ENCODE results near the gene CELSR1. TPM values are rescaled to one million over a fixed set of nuclear protein-coding genes. Genes with fewer than 3 reads are reported as not detected.
"Not testable (repeated sequence)": the region's sequence is repeated elsewhere in the genome, so short reads cannot be mapped to it uniquely, and the experiment has no call there.

CELSR1 gene
- total RNA-seq, 1 donor from 2014 or later, result 14.2 TPM

DNA sequence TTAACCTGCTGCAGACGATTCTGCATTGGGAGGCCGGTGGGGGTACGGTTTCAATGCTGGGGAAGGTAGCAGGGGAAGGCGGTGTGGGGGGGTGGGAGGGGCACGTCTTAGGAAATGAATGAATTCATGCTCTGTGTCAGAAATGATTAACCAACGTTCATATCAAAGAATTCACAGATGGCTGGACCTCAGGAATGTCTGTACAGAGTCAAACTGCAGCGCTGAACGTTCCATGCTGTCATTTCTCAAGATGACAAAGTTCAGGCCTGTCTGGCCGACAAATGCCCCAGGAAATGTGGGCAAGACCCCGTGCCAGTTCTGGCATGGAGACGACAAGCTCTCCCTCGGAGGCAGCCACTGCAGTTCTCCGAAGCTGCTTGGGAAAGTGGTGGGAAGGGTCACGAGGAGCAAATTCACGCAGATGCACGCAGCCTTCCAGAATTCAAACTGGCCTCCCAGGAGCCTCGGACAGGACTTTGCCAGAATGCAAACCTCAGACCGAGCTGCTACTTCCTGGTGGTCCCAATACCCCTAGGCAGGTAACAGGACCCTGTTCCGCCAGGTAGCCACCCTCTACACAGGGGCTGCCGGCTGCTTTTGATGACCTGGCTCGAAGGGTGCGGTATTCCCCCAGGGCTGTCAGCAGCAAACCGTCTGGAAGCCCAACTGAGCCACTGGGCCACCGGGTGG is 120.4 kb downstream of the CELSR1 start:
- no peak for DNase-seq

DNA sequence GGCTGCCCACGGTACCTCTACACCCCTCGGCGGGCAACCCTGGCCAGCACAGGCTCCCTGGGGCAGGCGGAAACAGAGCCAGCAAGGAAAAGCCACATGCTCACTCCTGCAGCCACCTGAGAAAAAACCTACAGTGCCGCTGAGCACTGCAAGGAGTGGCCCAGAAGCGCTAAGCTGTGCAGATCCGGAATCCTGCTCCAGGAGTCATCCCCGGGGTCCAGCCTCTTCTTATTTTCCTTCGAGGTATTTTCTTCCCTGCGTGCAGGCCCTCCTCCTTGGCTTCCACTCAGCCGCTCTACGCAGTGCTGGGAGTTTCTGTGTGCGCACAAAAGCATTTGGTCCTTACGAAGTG is 120.9 kb downstream of the CELSR1 start:
- no peak for DNase-seq

DNA sequence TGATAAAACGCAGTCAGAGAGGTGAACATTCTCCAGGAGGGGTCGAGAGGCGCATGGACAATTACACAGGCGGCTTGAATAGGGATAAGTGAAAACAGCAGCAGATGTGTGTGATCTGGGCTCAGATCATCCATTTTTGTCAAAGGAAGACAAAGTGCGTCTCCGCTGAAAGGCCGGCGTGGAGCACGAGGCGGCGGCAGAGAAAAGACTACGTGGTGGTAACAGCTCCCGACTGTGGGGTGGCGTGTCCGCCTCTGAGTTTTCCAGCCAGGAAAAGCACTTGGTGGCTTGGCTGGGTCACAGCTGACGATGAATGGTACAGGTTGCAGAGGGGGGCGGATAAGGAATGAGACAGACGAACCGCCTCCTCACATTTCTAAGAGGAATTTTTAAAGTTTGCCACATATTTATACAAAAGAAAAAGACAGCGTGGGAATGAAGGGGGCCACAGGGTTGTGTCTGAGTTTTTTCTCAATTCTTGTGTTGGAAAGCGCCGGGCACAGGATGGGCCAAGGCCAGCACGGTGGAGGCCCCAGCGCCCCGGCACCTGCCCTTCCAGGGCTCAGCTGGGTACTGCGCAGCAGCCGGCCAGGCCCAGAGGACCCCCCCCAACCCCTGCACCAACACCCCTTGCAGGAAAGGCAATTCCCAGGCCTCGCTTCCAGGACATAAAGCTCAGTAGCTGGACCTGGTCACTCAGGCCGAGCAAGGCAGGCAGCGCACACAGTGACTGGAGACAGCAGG is 121.5 kb downstream of the CELSR1 start:
- no peak for DNase-seq

DNA sequence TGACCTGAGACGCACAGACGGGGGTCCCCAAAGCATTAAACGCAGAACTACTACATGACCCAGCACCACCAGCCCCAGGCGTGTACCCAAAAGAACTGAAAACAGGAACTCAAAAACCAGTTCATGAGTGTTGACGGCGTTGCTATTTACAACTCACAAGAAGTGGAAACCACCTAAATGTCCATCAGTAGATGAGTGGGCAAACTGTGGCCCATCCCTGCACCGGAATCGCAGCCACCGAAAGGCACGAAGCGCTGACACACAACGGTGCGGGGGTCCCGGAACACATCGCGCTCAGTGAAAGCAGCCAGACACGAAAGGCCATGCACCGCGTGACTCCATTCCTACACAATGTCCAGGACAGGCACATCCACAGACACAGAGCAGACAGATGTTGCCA is 122.7 kb downstream of the CELSR1 start:
- DNase-seq, result no peak

DNA sequence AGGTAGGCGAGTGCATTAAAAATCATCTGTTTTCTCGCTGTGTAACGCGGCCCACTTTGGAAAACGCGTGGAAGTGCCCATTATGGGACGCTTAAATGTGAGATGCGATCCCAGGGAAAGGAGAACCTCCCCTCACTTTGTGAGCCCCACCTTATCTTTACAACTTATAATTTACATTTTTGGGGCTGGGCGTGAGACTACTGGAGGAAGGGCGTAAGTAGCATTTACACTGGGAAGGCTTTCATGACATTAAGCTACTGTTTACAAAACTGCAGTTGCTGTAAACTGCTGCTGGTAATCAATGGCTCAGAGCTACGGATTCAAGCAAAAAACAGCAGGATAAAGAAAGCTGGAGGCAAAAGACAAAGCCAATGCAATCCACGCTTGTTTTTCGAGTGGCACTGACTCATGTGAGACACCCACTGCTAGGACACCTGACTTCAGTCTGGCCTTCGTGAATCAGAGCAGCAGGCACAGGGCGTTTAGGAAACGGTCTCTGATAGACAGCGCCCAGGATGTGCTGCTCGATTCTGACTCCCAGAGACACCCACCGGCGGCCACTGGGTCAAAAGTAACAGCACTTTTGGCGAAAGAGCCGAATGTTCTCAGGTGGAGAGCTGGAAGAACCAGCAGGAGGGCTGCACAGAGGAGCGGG is 123.6 kb downstream of the CELSR1 start:
- DNase-seq, result no peak

DNA sequence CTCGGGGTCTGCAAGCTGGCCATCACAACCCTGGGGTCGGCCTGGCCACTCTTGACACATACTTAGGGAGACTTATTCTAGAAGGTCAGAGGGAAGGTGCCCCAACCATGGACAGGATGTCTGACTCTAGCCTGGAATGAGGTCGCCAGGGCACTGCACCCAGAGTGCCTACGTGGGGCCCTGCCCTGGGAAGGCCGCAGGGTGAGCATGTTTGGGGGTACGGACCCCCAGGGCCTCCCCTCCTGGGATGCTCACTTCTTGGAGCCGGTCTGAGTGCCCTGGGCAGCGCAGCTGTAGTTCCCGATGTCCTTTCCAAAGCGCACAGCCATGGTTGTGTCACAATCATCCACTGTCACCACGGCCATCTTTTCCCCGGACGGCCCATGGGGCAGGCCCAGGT is 126.1 kb downstream of the CELSR1 start:
- no peak for DNase-seq

DNA sequence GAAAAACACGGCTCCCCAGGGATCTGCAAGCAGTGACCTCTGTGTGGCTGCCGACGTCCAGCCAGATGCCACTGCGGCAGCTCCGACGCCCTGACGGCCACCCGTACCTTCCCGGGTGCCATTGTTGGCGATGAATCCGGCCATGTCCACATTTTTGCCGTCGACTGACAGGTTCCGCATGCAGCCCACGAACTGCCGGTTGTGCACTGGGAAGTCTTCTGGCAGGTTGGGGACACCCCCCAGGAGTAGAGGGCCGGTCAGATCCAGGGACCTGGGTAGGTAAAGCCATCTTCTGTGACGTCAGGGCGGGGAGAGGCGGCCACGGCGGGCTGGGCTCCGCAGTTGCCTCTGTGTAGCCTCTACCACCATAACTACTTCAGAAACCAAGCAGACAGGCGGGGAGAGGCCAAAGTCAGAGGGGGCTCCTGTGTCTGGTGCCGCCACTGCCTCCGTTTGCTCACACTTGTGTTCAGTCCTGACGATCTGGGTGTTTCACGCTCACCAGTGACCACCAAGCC is 127.1 kb downstream of the CELSR1 start:
- no peak for DNase-seq

DNA sequence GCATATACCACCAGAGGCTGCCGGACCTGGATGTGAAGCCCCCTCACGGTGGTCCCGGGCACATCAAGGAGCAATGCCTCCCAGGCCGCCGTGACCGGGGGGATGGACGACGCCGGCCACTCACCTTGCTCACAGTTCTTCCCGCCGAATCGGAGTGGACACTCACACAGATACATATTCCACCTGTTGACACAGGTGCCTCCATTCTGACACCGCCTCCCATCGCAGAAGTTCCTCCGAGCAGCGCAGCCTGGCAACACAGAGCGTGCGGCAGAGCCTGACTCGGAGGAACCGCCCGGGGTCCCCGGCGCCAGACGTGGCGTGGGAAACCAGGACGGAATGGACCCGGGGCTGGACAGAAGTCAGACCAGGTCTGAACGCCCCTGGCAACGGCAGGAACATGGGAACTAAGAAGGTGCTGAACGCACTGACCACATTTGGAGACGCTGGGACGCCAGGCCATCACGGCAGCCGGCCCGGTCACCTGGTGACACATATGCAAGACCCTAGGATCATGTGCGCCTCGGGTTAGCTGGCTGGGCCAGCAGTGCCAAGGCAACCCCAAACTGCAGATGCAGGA is 127.7 kb downstream of the CELSR1 start:
- DNase-seq, result no peak

DNA sequence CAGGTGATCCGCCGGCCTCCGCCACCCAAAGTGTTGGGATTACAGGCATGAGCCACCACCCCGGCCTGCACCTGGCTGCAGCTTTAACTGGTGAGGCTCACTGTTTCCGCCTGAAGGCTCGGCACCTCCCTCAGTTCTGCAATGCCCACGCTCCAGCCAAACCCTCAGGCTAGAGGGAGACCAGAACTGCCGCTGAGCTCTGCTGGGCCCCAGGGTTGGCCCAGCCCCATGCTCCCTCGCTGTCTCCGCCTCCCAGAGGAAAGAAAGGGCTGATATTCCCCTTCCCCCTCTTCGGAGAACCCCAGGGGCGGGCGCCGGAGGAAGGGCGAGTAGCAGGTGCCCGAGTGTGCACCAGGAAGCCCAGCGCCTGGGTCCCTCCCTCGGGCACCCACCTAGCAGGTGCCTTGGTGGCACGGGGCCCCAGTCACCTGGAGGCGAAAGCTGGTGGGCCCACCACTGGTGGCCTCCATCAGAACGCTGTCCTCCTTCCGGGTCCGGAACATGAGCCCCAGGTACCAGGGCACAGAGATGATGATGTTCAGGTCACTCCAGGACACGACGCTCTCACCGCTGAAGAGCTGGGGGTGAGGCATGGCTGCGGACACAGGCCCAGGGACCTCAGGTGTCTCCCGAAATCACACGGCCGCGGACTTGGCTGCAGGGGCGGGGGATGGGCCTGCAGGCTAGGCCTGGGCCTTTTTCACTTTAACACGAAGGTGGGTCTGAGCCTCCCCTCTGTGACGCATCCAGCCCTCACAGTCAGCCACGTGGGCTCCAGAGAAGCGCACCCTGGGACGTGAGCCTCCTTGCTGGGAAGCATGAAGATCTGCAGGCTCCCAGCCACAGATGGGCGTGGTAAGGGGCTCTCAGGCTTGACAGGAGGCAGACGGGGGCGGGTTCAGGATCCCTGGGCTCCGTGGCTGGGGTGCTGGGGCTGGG is 128.6 kb downstream of the CELSR1 start:
- no peak for DNase-seq

DNA sequence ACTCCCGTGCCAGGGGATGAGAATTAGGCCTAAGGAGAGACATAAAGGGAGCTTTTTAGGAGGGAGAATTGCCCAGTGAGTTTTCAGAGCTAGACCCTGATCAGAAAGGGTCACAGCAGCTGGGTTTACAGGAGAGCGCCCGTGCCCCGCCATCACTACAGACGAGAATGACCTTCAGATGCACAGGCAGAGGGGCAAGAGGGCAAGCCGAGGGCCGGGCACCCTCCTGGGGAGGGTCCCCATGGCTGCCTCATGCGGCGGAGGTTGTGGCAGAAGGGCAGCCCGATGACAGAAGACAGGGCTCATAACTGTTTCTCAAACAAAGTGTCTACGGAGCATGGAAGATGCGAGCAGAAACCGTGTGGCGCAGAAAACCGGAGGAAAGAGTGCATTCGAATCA is 129.7 kb downstream of the CELSR1 start:
- DNase-seq, result no peak

DNA sequence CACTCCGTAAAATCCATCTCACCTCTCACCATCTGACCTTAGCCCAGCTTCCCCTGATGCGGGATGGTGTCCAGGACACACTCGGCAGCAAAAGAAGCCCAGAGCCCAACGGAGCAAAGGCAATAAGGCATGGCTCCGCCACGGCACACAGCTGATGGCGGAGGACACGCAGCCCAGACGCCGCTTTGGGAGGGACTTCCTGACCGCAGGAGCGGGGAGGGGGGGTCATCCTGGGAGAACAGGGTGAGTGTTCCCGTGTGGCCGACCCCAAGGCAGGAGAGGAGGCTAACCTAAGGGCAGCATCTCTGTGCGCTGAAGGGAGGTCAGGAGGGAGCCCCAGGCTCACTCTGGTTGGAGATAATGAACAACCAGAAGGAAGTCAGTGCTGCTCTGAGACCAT is 130.6 kb downstream of the CELSR1 start:
- DNase-seq, result no peak

DNA sequence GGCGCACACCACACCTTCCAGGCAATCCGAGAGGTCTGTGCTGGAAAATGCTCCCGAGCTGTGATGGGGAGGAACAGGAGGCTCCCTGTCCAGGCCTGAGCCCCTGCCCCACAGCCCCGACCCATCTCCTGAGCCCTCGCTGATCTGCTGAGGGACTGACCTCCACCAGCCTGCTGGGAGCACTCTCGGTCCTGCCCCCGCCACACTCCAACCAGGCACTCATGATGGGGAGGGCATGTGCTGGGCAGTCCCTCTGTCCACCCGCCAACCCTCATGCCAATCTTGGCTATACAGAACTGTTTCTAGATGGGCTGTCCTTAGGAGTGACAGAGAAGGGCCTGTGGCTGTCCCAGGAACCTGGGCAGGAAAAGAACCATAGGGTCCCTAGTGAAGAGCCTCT is 131.1 kb downstream of the CELSR1 start:
- no peak for DNase-seq

DNA sequence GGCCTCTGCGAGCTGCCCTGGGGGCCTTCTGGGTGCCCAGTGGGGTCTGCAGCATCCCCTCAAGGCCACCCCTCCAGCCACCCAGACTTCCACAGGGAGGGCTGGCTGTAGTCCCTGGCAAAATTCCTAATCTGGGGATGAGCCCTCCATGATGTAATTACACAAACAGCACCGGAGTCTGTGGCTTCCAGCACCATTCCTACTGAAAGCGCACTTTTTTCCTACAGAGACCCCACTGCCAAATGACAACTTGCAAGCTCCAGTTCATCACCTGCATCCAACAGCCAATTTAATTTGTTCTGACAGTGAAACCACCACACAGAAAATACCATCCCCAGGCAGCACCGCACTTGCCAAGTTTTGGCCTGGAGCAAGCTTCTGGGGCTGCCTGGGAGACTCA is 131.5 kb downstream of the CELSR1 start:
- no peak for DNase-seq

DNA sequence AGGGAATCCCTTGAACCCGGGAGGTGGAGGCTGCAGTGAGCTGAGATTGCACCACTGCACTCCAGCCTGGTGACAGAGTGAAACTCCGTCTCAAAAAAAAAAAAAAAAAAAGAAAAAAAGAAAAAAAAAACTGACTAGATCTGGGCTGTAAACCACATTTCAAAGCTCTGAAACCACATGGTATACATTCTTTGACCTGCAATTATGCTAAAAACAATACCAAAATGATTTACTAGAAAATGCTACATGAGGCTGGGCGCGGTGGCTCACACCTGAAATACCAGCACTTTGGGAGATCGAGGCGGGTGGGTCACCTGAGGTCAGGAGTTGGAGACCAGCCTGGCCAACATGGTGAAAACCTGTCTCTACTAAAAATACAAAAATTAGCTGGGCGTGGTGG is 133.5 kb downstream of the CELSR1 start:
- not testable (repeated sequence) for DNase-seq

DNA sequence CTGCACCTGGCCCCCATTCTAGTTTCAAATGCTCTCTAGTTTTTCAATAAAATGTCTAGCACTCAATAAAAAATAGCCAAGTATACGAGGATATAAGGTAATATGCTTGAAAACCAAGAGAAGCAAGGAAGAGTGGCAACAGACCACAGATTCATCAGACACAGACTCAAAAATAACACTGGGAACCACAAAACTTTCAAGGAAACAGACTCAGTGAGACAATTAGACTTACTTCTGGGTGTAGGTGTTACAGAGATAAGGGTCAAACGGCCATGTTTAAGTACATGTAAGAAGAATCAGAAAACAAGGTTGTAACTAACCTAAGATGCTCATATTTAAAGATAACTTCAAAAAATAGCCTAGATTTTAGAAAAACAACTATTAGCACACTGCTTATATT is 134.9 kb downstream of the CELSR1 start:
- no peak for DNase-seq

DNA sequence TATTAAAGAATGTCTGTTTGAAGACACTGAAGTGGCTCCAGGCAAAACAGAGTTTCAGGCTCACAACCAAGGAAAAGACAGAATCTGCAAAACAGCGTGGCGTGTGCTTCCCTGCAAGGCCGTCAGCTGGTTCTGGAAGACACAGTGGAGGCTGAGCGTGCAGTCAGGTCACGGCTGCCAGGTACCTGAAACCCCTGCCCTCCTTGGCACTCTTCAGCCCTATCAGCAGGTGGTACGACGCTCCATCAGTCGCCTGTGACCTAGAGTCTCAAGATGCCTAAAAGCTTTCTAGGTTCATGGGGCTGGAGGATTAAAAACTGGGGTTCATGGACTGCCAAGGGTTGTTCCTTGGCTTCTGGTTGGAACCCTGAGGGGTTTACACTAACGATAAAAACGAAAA is 136.1 kb downstream of the CELSR1 start:
- DNase-seq, result no peak

DNA sequence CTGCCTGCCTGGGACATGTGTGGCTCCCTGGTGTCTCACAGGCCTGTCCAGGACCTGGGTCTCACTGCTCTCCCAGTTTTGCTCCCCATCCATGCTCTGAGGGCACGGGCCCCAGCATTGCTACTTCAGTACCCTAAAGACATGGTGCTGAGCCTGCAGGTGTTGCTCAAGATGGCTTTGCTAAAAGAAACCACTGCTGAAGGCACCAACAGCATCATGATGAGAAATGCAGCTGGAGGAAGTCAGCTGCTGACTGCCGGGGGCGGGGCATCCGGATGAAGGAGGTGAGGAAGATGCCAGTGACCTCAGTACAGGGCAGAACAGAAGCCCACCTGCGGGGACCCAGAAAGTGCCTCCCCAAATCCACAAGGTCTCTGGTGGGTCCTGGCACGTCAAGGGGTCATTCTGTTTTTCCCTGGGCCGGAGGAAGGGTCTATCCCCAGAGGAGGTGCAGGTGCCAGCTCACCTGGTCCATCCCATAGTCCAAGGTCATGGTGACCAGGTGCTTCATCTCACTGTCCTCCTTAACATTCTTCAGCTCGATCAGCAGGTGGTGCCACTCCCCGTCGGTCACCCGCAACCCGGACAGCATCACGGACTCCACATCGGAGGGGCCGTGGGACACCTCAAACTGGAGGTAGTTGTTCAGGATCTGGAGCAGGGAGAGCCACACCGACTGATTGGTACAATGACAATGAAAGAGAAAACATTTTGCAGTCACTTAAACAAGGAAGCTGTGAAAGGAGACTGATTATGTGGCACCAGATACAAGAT is 138.0 kb downstream of the CELSR1 start:
- DNase-seq, result no peak

DNA sequence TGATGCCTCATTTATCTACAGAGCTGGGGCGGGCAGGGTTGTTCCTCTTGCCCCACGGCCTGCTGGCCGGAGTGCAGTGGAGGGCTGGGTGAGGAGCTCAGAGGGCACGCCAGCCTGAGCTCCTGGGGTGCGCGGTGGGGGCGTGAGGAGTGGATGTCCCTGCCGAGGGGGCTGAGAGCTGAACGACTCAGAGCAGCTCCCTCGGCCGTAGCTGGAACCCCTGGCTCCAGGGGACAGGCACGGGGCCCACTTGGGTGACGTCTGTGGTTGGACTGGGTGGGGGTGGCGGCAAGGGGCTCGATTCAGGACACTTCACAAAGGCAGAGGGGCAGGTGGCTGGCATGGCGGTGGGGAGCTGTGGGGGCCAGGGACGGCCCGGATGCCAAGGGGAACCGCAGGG is 139.5 kb downstream of the CELSR1 start:
- no peak for DNase-seq

DNA sequence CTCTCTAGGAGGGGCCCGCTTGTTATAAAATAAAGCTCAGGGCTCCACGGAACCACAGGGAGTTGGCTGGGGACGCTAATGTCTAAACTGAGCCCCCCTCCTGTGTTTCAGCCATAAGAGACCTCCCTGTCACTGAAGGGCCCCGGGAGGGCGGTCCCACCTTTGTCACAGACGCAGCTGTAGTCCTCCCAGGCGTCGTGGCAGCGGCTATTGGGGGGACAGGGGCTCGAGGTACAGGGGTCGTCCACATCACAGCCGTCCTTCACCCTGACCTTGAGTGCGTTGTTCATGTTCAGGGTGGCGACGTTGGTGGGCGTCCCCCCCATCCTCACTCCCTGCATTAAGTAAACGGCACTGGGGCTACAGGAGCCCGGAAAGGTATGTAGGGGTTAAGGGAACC is 139.9 kb downstream of the CELSR1 start:
- DNase-seq, result no peak

DNA sequence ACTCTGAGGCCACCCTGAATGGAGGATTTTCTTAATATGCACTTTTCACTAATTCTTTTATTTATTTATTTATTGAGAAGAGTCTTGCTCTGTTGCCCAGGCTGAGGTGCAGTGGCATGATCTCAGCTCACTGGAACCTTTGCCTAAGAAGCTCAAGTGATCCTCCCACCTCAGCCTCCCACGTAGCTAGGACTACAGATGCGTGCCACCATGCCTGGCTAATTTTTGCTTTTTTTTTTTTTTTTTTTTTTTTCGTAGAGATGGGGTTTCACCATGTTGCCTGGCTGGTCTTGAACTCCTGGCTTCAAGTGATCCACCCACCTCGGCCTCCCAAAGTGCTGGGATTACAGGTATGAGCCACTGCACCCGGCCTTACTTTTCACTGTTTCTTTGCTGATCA is 140.4 kb downstream of the CELSR1 start:
- DNase-seq, result not testable (repeated sequence)

DNA sequence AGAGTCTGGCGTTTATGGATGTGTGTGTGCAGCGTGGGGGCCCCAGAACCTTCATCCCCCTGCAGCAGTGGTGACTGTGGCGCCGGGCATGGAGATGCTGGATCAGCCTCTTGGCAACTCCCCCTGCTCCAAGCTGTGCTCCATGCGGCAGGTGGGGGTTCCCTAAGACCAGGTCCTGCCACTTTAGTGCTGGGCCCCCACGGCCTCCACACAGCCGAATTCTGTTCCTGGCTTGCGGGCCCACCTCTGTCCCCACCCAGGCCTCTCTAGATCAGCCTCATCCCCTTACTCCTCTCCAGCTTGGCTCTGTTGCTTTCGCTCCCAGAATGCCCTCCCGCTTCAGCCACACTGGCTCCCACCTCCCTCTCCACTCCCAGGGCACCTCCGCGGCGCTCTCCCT is 142.3 kb downstream of the CELSR1 start:
- DNase-seq, result no peak
